GM21515 (cell line): ENCODE measurements around the gene YEATS2.

Source experiments
- ATAC-seq: cut with Tn5 transposase; IDR thresholded peaks from one replicate; pipeline ENCODE4 v1.9.1; 2021; ENCODE audit not compliant: unreplicated experiment

The YEATS2 gene

GRCh38 chr3:183828538-183828870 is 130.9 kb downstream of the YEATS2 start:
- ATAC-seq, result no peak

GRCh38 chr3:183829466-183829865 is 131.9 kb downstream of the YEATS2 start:
- ATAC-seq, result no peak

- no peak for ATAC-seq
Observed at GRCh38 chr3:183830187-183830586, 132.6 kb downstream of the YEATS2 start.

GRCh38 chr3:183833516-183833915 is 135.9 kb downstream of the YEATS2 start:
- ATAC-seq, result no peak

GRCh38 chr3:183837390-183837789 is 139.8 kb downstream of the YEATS2 start:
- ATAC-seq, result no peak

- no peak for ATAC-seq
Observed at GRCh38 chr3:183837894-183838293, 140.3 kb downstream of the YEATS2 start.

- no peak for ATAC-seq
Observed at GRCh38 chr3:183839751-183840150, 142.2 kb downstream of the YEATS2 start.

- ATAC-seq, result no peak
Observed at GRCh38 chr3:183844606-183845005, 147.0 kb downstream of the YEATS2 start.

- no peak for ATAC-seq
Observed at GRCh38 chr3:183845090-183845489, 147.5 kb downstream of the YEATS2 start.

GRCh38 chr3:183845608-183846288 is 148.2 kb downstream of the YEATS2 start:
- no peak for ATAC-seq

- ATAC-seq, result no peak
Observed at GRCh38 chr3:183854318-183855035, 156.9 kb downstream of the YEATS2 start.

- ATAC-seq, result no peak
Observed at GRCh38 chr3:183857863-183858262, 160.3 kb downstream of the YEATS2 start.
